T47D (cell line): Measurements from ENCODE around the gene FGD5.

Experiments
- DNase-seq, 2 experiments: peaks; one replicate each; pipeline versions ENCODE4 v3.0.0 to v3.0.0-alpha.2; 2011 to 2012; ENCODE audit warnings: low read depth in 1 of 2, low spot score in 1 of 2
- JUND ChIP-seq: IDR thresholded peaks from 2 replicates; pipeline ENCODE4 v1.6.1; 2012; ENCODE audit warnings: low read depth
- in situ Hi-C: cut with HindIII; loops from 2 replicates; pipeline ENCODE4 v1.10.0; 2016; ENCODE audit warnings: low sequenced_read_pairs, low pct_unique_long_range_greater_than_20kb

The FGD5 gene

GRCh38 chr3:14976317-14976716 lies 157.6 kb downstream of the FGD5 start:
- no peak for DNase-seq
- in situ Hi-C loops = no loop called here
- TF ChIP-seq JUND = no peak

- TF ChIP-seq JUND = no peak
- in situ Hi-C loops = no loop called here
- no peak for DNase-seq
Measured at GRCh38 chr3:14980689-14981088, 161.9 kb downstream of the FGD5 start.
